WI38 (cell line): ENCODE data around the gene INKA2.

Experiments used
- H3K4me3 ChIP-seq: 2 replicates; pipeline ENCODE4 v1.5.1; 2011; ENCODE audit warnings: low read depth, mild to moderate bottlenecking, control low read depth, low read length
- TF ChIP-seq, protein P1 (sequence below): IDR thresholded peaks from 2 replicates; pipeline ENCODE4 v1.5.1; 2012; ENCODE audit warnings: low read depth, mild to moderate bottlenecking, control low read depth, low read length

INKA2 gene

DNA sequence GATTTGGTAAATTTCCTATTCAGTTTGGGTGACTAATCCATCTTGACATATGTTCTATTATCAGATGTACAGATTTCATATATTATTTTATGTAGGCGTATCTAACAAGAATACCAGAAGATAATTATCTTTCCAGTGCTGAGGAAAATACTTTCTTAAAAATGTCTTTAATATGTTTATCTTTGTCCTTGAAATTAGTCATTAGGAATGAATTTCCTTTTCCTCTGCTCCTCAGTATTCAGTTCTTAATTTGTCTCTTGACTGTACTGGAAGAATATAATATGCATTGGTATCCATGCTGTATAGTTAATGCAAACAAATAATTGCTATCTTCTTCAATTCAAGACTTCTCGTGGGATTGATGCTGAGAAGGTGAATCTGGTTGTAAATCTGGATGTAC, 23.1 kb upstream of the INKA2 start:
- TF ChIP-seq, protein P1, sequence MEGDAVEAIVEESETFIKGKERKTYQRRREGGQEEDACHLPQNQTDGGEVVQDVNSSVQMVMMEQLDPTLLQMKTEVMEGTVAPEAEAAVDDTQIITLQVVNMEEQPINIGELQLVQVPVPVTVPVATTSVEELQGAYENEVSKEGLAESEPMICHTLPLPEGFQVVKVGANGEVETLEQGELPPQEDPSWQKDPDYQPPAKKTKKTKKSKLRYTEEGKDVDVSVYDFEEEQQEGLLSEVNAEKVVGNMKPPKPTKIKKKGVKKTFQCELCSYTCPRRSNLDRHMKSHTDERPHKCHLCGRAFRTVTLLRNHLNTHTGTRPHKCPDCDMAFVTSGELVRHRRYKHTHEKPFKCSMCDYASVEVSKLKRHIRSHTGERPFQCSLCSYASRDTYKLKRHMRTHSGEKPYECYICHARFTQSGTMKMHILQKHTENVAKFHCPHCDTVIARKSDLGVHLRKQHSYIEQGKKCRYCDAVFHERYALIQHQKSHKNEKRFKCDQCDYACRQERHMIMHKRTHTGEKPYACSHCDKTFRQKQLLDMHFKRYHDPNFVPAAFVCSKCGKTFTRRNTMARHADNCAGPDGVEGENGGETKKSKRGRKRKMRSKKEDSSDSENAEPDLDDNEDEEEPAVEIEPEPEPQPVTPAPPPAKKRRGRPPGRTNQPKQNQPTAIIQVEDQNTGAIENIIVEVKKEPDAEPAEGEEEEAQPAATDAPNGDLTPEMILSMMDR = no peak
- H3K4me3 ChIP-seq = no peak overlapping the region

DNA sequence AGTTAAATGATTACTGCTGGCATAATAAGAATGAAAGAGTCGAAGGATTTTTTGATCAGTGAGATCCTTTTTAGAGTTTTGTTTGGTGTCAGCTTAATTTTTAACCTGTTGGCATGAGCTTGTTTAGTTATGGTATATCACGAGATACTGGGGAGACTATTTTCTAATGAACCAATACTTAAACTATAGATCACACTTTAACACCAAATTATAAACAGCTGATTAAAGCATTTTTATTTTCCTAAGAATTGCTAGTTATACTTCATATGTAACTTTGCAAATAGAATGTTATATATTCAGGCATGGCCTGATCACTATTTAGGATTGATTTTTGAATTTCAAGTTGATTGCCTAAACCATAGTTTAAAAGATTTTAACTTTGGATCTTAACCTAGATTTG, 22.5 kb upstream of the INKA2 start:
- H3K4me3 ChIP-seq = no peak overlapping the region
- TF ChIP-seq, protein P1 = no peak

DNA sequence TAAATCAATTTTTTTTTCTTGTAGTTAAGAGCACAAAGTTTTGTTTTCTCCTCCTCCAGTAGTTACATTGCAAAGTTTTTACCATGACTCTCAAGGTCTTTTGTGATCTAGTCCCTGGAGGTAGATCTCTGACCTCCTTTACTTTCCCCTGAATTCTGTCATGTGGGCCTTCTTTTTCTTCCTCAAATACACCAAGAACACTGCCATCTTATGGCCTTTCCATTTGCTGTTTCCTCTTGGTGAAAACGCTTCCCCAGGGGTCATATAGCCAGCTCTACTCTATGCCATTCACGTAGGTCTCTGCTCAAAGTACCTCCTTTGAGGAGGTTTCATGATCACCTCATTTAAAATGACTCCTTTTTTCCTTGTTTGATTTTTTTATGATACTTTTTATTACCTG, 19.2 kb upstream of the INKA2 start:
- TF ChIP-seq, protein P1 = no peak
- no peak overlapping the region for H3K4me3 ChIP-seq

DNA sequence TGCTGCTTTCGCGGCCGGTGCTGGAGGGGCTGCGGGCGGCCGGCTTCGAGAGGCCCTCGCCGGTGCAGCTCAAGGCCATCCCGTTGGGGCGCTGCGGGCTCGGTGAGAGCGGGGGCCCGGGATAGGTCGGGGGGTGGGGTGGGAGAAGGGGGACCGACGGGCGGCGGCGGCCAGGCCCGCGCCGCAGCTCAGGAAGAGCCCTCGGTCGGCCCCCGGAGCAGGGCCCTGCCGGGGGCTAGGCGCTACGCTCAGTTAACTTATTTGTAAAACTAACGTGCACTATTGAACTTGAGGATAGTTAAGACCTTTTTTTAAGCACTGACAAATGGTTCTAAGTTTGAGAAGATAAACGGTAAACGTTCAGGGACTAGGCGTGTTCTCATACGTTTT, 16.9 kb upstream of the INKA2 start:
- TF ChIP-seq, protein P1 = no peak
- H3K4me3 ChIP-seq = peak overlapping the region; percentile 93

DNA sequence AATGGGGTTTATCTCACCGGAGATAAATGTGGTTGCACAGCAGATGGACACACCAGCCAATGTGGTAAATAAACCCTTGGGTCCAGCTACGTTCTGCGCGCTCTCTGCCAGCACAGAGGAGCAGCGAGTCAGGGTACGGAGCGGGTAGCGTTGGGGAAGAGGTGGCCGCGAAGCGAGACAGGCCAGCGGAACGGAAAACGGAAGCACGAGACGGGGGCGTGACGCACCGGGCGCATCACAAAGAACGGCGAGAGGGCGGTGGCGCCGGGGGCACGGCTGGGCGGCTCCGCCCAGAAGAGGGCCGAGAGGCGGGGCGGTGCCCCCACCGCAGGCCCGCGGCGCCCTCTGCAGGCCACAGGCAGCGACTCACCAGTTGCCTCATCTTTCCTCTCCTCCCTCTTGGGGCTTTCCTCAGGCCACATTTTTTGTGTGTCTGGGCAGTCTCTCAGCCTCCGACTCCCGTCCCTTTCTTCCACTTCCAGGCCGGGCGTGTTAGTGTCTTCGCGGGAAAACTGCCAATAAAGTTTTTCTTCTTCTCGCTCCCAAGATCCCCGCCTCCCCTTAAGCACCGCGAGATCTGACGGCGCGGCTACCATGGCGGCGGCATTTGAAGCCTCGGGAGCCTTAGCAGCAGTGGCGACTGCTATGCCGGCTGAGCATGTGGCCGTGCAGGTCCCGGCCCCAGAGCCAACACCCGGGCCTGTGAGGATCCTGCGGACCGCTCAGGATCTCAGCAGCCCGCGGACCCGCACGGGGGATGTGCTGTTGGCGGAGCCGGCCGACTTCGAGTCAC, 16.3 kb upstream of the INKA2 start, which contains the start of gene DDX20:
DDX20 (plus strand) TSS at position 571 of the 793 bp plus-strand sequence; CDS start at position 595, 24 bp downstream.
- TF ChIP-seq, protein P1 = peak; percentile 80
- peak within 1 kb of the TSS; percentile 93 for H3K4me3 ChIP-seq

DNA sequence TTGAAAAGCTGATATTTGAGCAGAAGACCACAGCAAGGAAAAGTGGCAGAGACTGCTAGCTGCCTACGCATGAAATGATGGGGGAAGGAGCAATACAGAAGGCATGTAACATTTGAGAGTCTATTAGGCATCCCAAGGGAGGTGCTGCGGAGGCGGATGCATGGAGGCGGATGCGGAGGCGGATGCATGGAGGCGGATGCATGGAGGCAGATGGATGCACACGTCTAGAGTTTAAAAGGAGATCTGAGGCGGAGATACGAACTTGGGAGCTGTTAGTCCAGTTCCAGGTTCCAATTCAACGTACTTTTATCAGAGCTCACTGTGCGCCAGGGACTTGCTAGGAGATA, 15.8 kb upstream of the INKA2 start:
- TF ChIP-seq, protein P1 = no peak
- peak overlapping the region; percentile 93 for H3K4me3 ChIP-seq

DNA sequence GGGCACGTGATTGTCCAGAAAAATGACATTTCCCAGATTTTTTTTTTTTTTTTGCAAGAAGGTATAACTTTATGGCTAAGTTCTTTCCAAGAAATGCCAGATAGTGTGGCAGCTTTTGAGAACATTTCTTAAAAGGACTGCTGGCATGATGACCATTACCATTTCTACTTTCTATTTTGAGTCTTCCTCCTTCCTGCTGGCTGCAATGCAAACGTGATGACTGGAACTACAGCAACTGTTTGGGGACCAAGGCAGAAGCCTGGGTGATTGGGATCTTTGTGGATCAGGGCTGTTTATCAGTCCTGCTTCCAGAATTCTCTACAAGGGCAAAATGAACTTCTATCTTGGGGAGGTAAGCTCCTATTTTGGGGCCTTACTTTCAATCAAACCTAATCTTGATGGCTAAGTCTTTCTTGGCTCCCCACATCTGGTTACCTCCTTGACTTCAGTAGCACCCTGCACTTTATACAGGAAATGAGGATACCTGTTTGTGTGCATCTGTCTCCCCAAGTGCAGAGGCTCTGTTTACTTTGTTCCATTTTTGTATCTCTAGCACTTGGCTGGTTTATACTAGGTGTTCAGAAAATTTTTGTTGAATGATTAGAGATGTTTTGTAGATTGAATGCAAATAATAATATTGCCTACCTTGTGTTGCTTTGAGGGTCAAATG, 12.8 kb upstream of the INKA2 start:
- TF ChIP-seq, protein P1 = no peak
- H3K4me3 ChIP-seq = no peak overlapping the region
